ENCODE measurements around the gene SVEP1.

Gene SVEP1

DNA sequence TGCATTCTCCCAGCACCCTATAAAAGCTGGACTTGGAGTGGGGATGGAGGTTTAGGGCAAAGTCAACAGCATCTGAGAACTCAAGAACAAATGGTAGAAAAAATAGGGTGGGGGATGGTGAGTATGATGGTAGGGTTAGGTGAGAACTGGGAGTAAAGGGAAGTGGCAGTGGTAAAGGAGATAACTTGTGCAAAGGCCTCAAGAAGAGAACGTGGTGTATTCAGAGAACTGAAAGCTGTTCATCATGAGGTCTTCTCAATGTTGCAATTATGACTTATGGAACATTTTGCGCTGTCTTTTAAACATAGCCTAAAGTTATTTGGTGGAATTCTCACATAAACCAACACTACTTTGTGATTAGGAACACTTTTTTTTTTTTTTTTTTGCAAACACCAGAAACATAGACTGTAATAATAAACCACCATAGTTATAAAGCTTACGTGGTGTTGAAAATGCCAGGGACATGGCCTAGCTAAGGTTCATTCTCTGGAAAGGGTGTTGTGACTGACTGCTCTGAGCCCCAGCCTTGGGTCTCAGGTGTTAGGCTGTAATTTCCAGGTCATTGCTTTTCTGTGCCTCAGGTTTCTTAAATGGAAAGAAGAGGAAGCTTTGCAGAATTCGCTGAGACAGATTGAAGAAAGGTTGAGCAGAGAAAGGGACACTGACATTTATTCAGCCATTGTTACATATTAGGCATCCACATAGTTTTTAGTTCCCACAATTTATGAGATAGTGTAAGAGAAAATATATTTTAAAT lies 222.7 kb downstream of the SVEP1 start:
- DNase-seq: no peak

DNA sequence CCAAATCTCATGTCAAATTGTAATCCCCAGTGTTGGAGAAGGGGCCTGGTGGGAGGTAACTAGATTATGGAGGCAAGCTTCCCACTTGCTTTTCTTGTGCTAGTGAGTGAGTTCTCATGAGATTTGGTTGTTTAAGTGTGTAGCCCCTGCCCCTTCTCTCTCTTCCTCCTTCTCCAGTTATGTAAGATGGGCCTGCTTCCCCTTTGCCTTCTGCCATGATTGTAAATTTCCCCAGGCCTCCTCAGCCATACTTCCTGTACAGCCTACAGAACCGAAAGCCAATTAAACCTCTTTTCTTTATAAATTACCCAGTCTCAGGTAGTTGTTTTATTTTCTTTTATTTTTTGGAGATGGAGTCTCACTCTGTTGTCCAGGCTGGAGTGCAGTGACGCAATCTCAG lies 223.6 kb downstream of the SVEP1 start:
- no peak for DNase-seq

DNA sequence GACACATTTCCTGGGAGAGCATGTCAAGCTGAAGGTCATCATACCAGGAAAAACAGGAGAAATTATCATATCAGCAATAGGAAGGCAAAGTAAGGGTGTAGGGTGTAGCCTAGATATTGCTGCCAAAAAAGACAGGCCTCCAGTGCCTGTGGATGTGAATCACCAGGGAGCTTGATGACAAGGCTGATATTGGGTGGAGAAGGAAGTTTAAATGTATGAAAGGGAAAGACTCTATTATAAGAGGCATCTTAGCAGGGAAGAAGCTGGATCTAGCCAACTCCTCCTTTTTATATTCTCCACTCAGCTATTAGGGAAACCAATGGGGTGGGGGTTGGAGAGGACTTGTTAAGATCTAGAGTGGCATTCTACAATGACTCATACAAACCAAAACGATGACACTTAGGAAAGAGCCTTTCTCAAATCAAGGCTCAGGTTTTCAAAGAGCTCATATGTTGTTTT lies 228.5 kb downstream of the SVEP1 start:
- DNase-seq: no peak

GRCh38 chr9:110346325-110346724 lies 233.2 kb downstream of the SVEP1 start:
- no peak for DNase-seq

DNA sequence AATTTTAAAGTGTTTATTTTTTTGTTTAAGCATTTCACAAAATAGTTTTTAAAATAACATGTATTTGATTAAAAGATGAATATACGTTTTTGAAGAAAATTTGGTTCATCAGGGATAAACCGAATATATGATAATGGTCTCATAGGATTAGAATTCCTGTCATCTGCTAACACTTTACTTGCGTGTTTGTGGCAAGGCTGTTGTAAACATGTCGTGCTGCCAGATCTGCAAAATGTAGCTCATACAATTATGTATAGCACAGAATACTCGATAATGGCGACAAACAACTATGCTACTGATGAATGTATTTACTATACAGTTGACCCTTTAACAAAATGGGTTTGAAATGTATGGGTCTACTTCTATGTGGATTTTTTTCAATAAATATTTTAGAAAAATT lies 234.7 kb downstream of the SVEP1 start:
- DNase-seq: no peak

- no peak for DNase-seq
These were observed 236.0 kb downstream of the SVEP1 start for GRCh38 chr9:110343551-110343950.

DNA sequence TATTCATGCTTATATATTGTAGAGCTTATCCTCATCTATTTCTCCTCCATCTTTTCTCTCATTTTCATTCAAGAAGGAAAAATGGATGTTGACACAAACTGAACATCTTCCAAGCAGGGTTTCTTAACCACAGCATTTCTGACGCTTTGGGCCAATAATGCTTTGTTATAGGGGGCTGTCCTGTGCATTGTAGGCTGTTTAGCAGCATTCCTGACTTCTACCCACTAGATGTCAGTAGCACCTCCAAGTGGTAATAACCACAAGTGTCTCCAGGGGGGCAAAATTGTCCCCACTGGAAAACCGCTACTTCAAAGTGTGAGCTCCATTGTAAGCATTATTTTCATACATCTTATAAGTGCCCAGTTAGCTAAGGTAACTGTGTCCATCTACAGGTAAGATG lies 239.2 kb downstream of the SVEP1 start:
- peak; percentile 54 for DNase-seq

- no peak for DNase-seq
These were observed 241.4 kb downstream of the SVEP1 start for GRCh38 chr9:110338143-110338542.

DNA sequence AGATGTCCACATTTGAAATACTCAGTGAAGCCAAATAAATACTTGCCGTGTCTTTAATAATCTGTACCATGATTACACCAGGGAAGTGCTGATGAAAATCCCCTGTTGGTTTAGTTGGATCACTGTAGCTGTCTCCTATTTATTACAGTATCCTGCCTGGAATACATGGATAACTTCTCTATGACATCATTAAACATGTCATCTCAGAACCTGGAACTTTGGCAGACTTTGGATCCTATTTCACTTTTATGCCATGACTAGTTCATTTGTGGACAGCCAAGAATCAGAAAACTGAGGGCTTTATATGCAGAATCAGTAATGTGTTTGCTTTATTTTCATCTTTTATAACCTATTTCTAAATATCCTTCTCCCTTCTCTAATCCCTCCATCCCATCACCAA lies 241.8 kb downstream of the SVEP1 start, which contains the start of gene TXNDC8:
TSS of gene TXNDC8 (minus strand) at position 137 of the 400 bp plus-strand sequence.
- no peak for DNase-seq

GRCh38 chr9:110336363-110336762 lies 243.2 kb downstream of the SVEP1 start:
- no peak for DNase-seq

DNA sequence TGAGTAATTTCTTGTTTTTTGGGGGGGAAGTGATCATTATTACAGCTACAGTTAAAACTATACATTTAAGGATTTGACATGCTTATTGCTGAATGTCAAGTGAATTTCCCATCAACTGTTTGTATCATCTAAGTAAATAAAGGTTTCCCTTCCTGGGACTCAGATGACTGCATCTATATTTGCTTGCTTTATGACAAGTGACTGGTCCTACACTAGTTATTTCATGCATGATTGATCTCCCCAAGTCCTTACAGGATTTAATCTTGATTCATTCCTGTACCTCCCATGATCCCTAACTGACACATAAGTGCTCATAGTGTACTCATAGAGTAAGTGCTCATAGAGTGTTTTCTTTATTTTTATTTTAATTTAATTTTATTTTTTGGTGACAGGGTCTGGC lies 244.7 kb downstream of the SVEP1 start:
- DNase-seq: no peak

DNA sequence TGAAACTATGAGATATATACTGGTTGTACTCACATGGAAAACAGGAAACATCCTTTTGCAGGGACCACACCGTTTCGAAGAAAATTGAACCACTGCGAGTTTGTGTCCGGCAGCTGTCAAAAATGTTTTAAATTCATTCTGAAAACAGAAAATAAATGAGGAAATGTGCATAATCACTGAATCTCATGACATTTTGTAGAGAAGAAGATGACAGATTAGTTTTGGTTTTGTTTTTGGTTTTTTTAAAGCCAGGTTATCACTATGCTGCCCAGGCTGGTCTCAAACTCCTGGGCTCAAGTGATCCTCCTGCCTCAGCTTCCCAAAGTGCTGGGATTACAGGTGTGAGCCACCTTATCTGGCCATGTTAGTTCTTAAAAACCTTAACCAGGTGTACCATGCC lies 245.4 kb downstream of the SVEP1 start:
- no peak for DNase-seq

DNA sequence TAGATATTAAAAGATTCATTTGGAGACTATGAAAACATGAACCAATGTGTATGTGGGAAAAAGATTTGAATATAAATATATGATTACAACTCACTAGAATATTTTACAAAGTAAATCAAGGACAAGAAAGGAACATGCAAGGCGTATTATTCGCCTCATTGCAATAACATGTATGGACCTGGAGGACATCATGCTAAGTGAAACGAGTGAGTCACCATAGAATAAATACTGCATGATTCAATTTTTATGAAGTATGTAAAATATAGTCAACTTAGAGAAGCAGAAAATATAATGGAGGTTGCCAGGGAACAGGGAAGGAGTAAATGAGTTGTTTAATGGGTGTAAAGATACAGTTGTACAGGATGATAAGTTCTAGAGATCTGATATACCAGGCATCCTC lies 246.8 kb downstream of the SVEP1 start:
- DNase-seq: no peak

DNA sequence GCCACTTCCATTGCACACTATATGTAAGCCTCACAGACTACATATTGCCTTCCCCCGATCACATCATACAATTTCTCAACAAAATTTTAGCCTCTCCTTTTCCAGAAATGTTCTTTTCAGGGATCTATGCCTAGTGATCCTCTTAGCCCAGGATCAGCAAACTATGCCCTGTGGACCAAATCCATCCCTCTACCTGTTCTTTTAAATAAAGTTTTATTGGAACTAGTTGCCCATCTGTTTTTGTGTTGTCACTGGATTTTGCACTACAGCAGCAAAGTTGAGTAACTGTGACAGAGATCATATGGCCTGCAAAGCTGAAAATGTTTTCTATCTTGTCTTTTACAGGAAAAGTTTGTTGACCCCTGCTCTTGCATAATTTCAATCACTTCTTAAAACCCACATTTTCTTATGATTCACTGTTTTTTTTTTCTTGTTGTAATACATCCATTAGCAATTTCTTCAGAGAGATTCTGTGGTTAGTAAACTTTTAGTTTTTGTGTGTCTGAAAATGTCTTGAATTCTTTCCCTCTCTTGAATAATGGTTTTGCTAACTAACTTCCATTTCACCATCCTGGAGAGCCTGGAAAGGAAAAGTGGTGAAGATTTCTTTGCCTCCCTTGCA lies 248.9 kb downstream of the SVEP1 start:
- no peak for DNase-seq

- DNase-seq: no peak
These were observed 249.8 kb downstream of the SVEP1 start for GRCh38 chr9:110329639-110330230.

GRCh38 chr9:110328763-110329162 lies 250.8 kb downstream of the SVEP1 start:
- DNase-seq: no peak

DNA sequence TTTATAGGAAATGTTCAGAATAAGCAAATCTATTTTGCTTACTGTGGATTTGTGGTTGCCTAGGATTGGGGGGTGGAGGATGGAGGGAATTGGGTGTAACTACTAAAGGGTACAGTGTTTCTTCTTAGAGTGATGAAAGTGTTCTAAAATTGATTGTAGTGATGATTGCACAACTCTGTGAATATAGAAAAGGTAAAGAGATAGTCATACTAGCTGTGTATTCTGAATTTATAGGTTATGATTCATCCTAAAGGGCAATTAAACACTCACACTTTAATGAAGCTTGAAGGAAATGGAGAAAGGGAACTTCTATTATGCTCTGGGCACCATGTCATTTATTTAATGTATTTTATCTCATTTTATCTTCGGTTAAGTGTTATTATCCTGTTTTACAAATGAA lies 251.8 kb downstream of the SVEP1 start:
- DNase-seq: no peak

GRCh38 chr9:110323818-110324217 lies 255.7 kb downstream of the SVEP1 start:
- DNase-seq: no peak

- no peak for DNase-seq
These were observed 258.7 kb downstream of the SVEP1 start for GRCh38 chr9:110320651-110321445.

GRCh38 chr9:110319781-110320492 lies 259.6 kb downstream of the SVEP1 start:
- DNase-seq: no peak

DNA sequence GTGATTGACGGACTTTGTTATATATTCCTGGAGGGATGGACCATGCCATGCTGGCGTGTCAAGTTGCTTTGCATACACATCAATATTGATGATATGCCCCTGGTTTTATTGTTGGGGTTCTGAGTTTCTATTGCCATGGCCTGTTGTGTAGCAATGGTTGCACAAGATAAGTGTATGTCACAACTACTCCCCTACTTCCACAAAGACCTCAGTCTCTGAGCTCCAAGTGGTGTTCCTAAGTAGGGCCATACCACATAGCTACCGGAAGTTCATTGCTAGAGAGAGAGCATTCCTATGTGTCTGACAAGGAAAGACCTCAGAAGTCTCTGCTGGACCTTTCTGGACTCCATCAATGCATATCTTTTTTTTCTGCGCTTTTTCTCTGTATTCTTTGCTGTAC lies 261.6 kb downstream of the SVEP1 start:
- DNase-seq: no peak

GRCh38 chr9:110316261-110317075 lies 263.1 kb downstream of the SVEP1 start:
- no peak for DNase-seq

Data from islet precursor cell (in vitro differentiated cells).